Posterior vena cava (tissue), 2 donors: ENCODE results near the gene RRM2. TPM values are rescaled to one million over a fixed set of nuclear protein-coding genes. Genes with fewer than 3 reads are reported as not detected.

ENCODE experiments used
- DNase-seq: peaks from one replicate; pipeline ENCODE4 v3.0.0-alpha.2; 2020; ENCODE audit warnings: low spot score
- intact Hi-C, 2 donors: fragments of 100-400 bp; cut with DNase I; formaldehyde crosslinking; loops; one replicate each; pipeline versions ENCODE4 v1.14.1 to v1.14.2; 2022 to 2023
- long read RNA-seq, 2 donors: library from polyadenylated mRNA; unstranded; transcript quantifications; one replicate each; pipeline ENCODE4 v2.0.0, GENCODE V29; 2020 to 2021
- total RNA-seq, 2 donors: library from RNA; stranded (reverse); fragmentation: NEBNext Ultra II Directional; extraction: Animal tissue kit (Norgen Biotek cat#: 25700); gene quantifications; one replicate each; pipeline ENCODE4 v1.2.1, GENCODE V29; 2021
- donor health status: DM: yes; HTN: yes; CAD: no.
- donor health status: DM: yes; HTN: yes; CAD: no.

Gene RRM2
- 1 to 10 TPM in 1 of 2 donors, under 1 TPM in 1; 0.67 to 1.5 TPM for total RNA-seq
- long read RNA-seq, donor 1, partial matches to known transcripts = 0 of 2 reads
- long read RNA-seq, donor 1, other reads (novel, unspliced or antisense) = 0 of 2 reads
- long read RNA-seq, donor 2, partial matches to known transcripts = 0 of 2 reads
- long read RNA-seq, donor 2, other reads (novel, unspliced or antisense) = 0 of 2 reads

DNA sequence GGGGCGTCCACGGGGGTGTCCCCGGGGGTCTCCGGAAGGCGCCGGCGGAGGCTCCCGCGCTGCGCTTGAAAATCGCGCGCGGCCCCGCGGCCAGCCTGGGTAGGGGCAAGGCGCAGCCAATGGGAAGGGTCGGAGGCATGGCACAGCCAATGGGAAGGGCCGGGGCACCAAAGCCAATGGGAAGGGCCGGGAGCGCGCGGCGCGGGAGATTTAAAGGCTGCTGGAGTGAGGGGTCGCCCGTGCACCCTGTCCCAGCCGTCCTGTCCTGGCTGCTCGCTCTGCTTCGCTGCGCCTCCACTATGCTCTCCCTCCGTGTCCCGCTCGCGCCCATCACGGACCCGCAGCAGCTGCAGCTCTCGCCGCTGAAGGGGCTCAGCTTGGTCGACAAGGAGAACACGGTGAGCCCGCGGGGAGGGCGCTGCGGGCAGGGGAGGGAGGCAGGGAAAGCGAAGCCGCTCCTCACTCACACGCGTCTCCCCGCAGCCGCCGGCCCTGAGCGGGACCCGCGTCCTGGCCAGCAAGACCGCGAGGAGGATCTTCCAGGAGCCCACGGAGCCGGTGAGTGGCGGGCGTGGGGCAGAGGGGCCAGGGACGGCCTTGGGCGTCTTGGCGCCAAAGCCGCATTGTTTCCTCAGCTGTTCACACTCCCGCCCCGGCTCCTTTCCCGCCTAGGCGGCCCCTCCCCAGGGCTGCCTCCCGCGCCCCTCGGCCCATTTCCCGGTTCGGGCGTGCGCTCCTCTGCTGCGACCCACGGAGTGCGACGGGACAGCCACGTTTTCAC lies at the start of gene RRM2:
Gene RRM2, plus strand, starts transcription at position 240 of the 781 bp plus-strand sequence. Its CDS starts 60 bp downstream, at position 300.
- intact Hi-C loops = loop anchor here in 1 of 2 donors (5.0 kb wide), 1 partner anchor 310 kb away; no protein-coding TSS in a partner anchor
- peak; percentile 97 for DNase-seq

DNA sequence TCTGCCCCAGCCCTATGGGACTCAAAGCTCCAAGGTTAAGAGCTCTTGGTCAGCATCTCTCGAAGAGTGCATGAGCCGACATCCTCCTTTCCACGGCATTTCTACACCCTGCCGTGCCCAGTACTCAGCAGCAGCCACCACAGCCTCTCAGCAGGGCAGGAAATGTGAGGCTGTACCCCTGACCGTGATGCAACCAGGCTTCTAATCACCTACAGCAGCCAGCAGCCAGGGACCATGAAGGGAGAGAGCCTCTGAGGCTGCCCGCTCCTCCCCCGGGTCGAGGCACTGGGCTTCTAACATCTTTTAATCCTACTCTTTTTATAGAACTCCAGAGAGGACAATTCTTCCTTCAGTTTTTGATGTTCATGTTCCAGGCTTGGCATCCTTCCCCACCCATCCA lies 48.8 kb upstream of the RRM2 start:
- intact Hi-C loops = loop anchor here in 1 of 2 donors (10.0 kb wide), 1 partner anchor 361 kb away; no protein-coding TSS in a partner anchor
- peak; percentile 62 for DNase-seq

DNA sequence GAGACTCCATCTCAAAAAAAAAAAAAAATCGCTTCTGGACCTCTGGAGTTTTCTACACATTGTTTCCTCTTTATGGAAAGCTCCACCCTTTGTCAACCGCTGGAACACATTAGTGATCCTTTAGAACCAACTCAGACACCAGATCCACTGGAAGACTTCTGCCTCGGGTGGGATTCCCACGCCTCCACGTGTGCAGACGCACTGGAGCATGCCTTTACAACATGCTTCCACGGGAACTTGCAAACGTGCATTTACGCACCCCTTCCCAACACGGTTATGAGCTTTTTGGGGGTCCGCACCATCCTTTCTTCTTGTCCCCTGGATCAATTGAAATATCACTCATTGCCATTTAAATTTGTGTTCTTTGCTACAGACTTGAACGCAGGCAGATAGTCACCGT lies 47.4 kb upstream of the RRM2 start:
- DNase-seq = peak; percentile 56
- intact Hi-C loops = loop anchor here in 1 of 2 donors (10.0 kb wide), 1 partner anchor 360 kb away; no protein-coding TSS in a partner anchor

- peak; percentile 28 for DNase-seq
- intact Hi-C loops = loop anchor here in 1 of 2 donors (10.0 kb wide), 1 partner anchor 359 kb away; no protein-coding TSS in a partner anchor
Observed at GRCh38 chr2:10075571-10076209, 46.8 kb upstream of the RRM2 start.

DNA sequence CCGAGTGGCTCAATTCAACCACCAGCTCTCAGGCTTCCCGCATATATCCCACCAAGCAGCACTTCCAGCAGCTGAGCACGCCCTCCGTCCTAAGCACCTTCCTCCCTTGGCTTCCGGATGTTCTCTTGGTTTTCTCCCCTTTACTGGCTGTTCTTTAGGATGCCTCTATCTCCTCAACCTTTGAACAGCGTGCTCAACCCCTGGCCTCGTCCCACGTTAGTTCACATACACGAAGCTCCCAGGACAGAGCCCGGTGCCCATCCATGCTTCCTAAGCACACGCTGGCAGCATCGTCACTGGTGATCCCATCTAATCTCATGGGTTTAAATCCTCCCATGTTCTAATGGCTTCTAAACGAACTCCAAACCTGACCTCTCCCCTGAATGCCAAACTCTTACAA lies 46.0 kb upstream of the RRM2 start:
- intact Hi-C loops = loop anchor here in 1 of 2 donors (10.0 kb wide), 1 partner anchor 358 kb away; no protein-coding TSS in a partner anchor
- peak; percentile 68 for DNase-seq

DNA sequence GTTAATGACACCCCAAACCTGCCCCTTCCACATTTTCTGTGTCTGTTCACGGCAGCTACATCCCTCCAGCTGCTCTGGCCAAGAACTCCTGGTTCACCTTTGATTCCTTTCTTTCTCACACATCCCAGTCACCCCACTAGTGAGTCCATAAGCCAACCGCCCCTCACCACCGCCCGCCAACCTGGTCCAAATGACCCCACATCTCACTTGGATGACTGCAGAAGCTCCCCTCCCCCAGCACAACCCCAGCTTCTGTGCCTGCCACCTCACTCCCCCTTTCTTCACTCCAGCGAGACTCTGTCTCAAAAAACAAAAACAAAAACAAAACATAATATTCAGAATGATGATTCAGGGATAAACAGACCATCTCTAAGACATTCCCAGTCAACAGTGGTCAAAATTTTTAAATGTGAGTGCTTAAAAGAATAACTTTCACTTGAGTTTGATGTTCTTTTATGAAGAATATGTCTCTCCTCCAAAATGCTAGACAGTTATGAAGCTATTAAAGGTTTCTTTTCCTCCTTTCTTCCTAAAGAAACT lies 45.5 kb upstream of the RRM2 start:
- peak; percentile 57 for DNase-seq
- intact Hi-C loops = loop anchor here in 1 of 2 donors (10.0 kb wide), 1 partner anchor 358 kb away; no protein-coding TSS in a partner anchor

- intact Hi-C loops = loop anchor here in 1 of 2 donors (10.0 kb wide), 1 partner anchor 357 kb away; no protein-coding TSS in a partner anchor
Observed at GRCh38 chr2:10078001-10078400, 44.5 kb upstream of the RRM2 start.

DNA sequence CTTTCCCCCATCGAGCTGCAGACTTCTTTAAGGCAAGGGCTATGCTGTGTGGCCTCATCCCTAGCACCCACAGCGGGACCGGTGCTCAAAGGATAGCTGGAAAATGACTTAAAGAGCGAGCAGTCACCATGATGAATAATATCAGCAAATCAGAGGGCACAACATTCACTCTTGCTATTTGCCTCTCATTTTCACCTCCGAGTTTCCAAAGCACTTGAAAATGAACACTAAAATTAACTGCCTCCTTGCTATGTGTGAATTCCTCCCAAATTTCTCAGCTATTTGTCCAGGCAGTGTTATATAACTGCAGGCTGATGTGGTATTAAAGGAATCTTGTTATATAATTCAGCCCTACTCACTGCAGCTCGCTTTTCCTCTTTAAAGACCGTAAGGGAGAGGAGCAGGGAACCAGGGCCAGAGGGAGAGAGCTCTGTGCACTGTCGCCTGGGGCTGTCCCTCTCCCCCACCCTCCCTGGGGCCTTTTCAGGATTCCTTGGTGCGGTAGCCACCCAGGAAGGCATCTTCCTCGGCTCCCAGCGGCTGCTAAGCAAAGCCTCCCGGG lies 43.8 kb upstream of the RRM2 start:
- intact Hi-C loops = loop anchor here in 1 of 2 donors (10.0 kb wide), 1 partner anchor 356 kb away; no protein-coding TSS in a partner anchor

More at GRCh38 chr2:10078001-10078400, 44.5 kb upstream of the RRM2 start:
- DNase-seq = no peak

GRCh38 chr2:10079266-10079869 lies 43.2 kb upstream of the RRM2 start:
- peak; percentile 86 for DNase-seq
- intact Hi-C loops = loop anchor here in 1 of 2 donors (10.0 kb wide), 1 partner anchor 355 kb away; no protein-coding TSS in a partner anchor

More for the DNA sequence above, 43.8 kb upstream of the RRM2 start:
- no peak for DNase-seq

DNA sequence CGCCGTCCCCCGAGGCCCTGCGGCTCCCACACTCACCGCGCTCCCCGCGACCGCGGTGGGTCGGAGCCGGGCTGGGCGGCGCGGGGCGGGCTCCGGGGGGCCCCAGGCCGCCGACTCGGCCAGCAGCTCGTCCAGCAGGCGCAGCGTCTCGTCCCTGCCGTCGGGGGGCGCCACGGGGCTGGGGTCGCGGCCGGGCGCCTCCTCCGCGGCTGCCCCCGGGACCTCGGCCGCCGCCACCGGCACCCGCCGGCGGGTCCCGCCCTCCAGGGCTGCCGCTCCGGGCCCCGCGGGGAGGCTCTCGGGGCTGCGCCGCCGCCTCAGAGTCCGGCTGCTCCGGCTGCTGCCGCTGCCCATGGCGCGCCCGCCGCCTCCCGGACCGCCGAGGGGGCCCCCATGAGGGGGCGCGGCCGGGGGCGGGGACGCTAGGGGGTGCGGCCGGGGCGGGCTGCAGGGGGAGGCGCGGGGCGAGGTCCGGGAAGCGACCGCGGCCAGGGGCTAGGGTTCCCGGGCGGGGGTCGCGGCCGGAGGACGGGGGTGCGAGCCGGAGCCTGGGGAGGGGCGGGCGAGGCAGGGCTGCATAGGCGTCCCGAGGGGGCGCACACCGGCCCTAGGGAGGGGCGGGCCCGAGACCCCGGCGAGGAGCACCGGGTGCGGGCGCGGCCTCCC lies 42.5 kb upstream of the RRM2 start, which contains the start of gene CYS1:
Gene CYS1, minus strand, starts transcription at position 542 of the 666 bp plus-strand sequence. Its CDS starts 188 bp downstream, at position 354.
- intact Hi-C loops = loop anchor here in 1 of 2 donors (10.0 kb wide), 1 partner anchor 355 kb away; no protein-coding TSS in a partner anchor

GRCh38 chr2:10080536-10081304 lies 41.8 kb upstream of the RRM2 start:
- intact Hi-C loops = no loop called here

More for the DNA sequence above, 42.5 kb upstream of the RRM2 start, which contains the start of gene CYS1:
- no peak for DNase-seq

GRCh38 chr2:10083046-10083445 lies 39.5 kb upstream of the RRM2 start:
- intact Hi-C loops = no loop called here
- no peak for DNase-seq

More at GRCh38 chr2:10080536-10081304, 41.8 kb upstream of the RRM2 start:
- no peak for DNase-seq

DNA sequence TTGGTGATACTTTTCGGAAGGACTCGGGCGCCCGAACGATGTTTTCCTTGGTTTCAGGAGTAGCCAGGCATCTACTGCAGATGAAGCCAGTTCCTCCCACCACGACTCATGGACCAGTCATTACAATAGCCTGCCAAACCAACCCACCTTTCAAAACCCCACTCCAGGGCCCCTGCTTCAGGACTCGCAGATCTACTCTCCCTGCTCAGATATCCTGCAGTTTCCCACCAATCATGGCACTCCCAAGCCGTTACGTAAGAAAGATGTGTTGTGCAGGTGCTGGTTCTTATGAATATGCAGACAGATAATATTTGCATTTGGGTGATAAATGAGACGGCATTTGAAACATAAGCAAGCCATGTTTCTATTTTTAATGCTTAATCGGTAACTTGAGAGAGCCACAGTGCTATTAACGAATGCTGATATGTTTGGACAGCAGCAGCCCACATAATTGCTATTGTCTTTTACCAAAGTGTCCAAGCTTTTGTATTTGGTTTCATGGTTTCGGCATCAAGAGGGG lies 38.8 kb upstream of the RRM2 start:
- DNase-seq = no peak
- intact Hi-C loops = no loop called here

- intact Hi-C loops = no loop called here
- no peak for DNase-seq
Observed at GRCh38 chr2:10084223-10084865, 38.2 kb upstream of the RRM2 start.

GRCh38 chr2:10085043-10085667 lies 37.4 kb upstream of the RRM2 start:
- peak; percentile 59 for DNase-seq
- intact Hi-C loops = no loop called here

- peak; percentile 12 for DNase-seq
- intact Hi-C loops = no loop called here
Observed at GRCh38 chr2:10085668-10086059, 36.9 kb upstream of the RRM2 start.
